Mammary epithelial cell (primary cell): Measurements from ENCODE around the gene GHRHR.

ENCODE experiments used
- CTCF ChIP-seq, 2 donors: IDR thresholded peaks in 1 of 2; conservative IDR thresholded peaks in 1 of 2; 2 replicates each; pipeline ENCODE4 v1.5.1; 2011 to 2012; ENCODE audit warnings: inconsistent platforms in 2 of 2, low read length in 2 of 2, mild to moderate bottlenecking in 2 of 2, control low read depth in 1 of 2, low read depth in 1 of 2; ENCODE audit not compliant: insufficient read depth in 1 of 2; ENCODE audit errors: extremely low read depth in 1 of 2
- EZH2 ChIP-seq: IDR thresholded peaks from 2 replicates; pipeline ENCODE4 v1.6.1; 2012; ENCODE audit warnings: low read length, inconsistent platforms, borderline replicate concordance

GRCh38 chr7:31000779-31001178 is 37.0 kb downstream of the GHRHR start:
- no peak for TF ChIP-seq EZH2
- TF ChIP-seq CTCF (conservative IDR thresholded peaks at IDR 0.05 in 1 of 2, IDR thresholded peaks at IDR 0.05 in 1 of 2; ENCODE audit: extremely low read depth in 1 of 2, insufficient read depth in 1 of 2, low read depth in 1 of 2, low read length in 2 of 2): no peak
